KMS-11 (cell line): ENCODE data around the gene SLC25A28.
A peak's percentile ranks its signal among the peaks of the same experiment; 100 is the strongest.

Source experiments
- H2AFZ ChIP-seq: fragments of 200-600 bp; sonication (generic); 2 replicates; pipeline ENCODE4 v1.6.1; 2016; ENCODE audit warnings: antibody characterized with exemption, mixed run types, low read depth
- H3K27ac ChIP-seq: fragments of 200-600 bp; sonication (generic); 2 replicates; pipeline ENCODE4 v1.6.1; 2016; ENCODE audit warnings: mild to moderate bottlenecking, mixed run types
- H3K27me3 ChIP-seq: fragments of 200-600 bp; sonication (generic); 2 replicates; pipeline ENCODE4 v1.6.1; 2017; ENCODE audit warnings: mild to moderate bottlenecking, low read depth, mixed run types, moderate library complexity; ENCODE audit not compliant: insufficient read depth
- H3K36me3 ChIP-seq: fragments of 200-600 bp; sonication (generic); 2 replicates; pipeline ENCODE4 v1.6.1; 2017; ENCODE audit warnings: mild to moderate bottlenecking, mixed run types; ENCODE audit not compliant: insufficient read depth
- H3K4me1 ChIP-seq: fragments of 200-600 bp; sonication (generic); 2 replicates; pipeline ENCODE4 v1.6.1; 2016; ENCODE audit warnings: mild to moderate bottlenecking, low read depth, mixed run types; ENCODE audit not compliant: poor library complexity, severe bottlenecking
- H3K4me2 ChIP-seq: fragments of 200-600 bp; sonication (generic); 2 replicates; pipeline ENCODE4 v1.7.0; 2016; ENCODE audit warnings: mild to moderate bottlenecking, mixed run types
- H3K4me3 ChIP-seq: fragments of 200-600 bp; sonication (generic); IDR thresholded peaks from 2 replicates; pipeline ENCODE4 v1.6.1; 2017; ENCODE audit warnings: low read depth, low read length, mixed read lengths; ENCODE audit not compliant: insufficient read depth
- H3K79me2 ChIP-seq: fragments of 200-600 bp; sonication (generic); 2 replicates; pipeline ENCODE4 v1.6.1; 2016; ENCODE audit warnings: low read depth, mixed run types; ENCODE audit not compliant: insufficient read depth
- H3K9ac ChIP-seq: fragments of 200-600 bp; sonication (generic); 2 replicates; pipeline ENCODE4 v1.6.1; 2016; ENCODE audit warnings: mild to moderate bottlenecking, mixed run types
- H4K20me1 ChIP-seq: fragments of 200-600 bp; sonication (generic); 2 replicates; pipeline ENCODE4 v1.6.1; 2016; ENCODE audit warnings: mild to moderate bottlenecking, mixed run types; ENCODE audit not compliant: insufficient read depth
- TF ChIP-seq, protein P1 (sequence below): fragments of 200-600 bp; sonication (generic); conservative IDR thresholded peaks from 2 replicates; pipeline ENCODE4 v1.6.1; 2017; ENCODE audit warnings: low read depth, mild to moderate bottlenecking, antibody characterized with exemption, low read length, moderate library complexity, mixed read lengths

SLC25A28 gene, protein sequence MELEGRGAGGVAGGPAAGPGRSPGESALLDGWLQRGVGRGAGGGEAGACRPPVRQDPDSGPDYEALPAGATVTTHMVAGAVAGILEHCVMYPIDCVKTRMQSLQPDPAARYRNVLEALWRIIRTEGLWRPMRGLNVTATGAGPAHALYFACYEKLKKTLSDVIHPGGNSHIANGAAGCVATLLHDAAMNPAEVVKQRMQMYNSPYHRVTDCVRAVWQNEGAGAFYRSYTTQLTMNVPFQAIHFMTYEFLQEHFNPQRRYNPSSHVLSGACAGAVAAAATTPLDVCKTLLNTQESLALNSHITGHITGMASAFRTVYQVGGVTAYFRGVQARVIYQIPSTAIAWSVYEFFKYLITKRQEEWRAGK

GRCh38 chr10:99619851-99620710 is at the start of gene SLC25A28:
TSS of gene SLC25A28 (minus strand) at chr10:99620439. CDS start at chr10:99620335, 104 bp downstream.
- H3K27ac ChIP-seq, result peak within 1 kb of the TSS; percentile 98
- H3K36me3 ChIP-seq, result no peaks in the 10 kb centered on the region
- H3K27me3 ChIP-seq, result no peaks in the 10 kb centered on the region
- peak within 1 kb of the TSS; percentile 90 for H3K4me2 ChIP-seq
- peaks cover 31% of the 10 kb centered on the region for H3K4me1 ChIP-seq
- peak within 1 kb of the TSS; percentile 88 for H2AFZ ChIP-seq
- peak within 1 kb of the TSS; percentile 97 for H3K9ac ChIP-seq
- no peaks in the 10 kb centered on the region for H4K20me1 ChIP-seq
- peaks cover 41% of the 10 kb centered on the region; the same call in 1 of the 2 replicates for H3K79me2 ChIP-seq
- no peak within 1 kb of the TSS for H3K4me3 ChIP-seq
- TF ChIP-seq, protein P1, sequence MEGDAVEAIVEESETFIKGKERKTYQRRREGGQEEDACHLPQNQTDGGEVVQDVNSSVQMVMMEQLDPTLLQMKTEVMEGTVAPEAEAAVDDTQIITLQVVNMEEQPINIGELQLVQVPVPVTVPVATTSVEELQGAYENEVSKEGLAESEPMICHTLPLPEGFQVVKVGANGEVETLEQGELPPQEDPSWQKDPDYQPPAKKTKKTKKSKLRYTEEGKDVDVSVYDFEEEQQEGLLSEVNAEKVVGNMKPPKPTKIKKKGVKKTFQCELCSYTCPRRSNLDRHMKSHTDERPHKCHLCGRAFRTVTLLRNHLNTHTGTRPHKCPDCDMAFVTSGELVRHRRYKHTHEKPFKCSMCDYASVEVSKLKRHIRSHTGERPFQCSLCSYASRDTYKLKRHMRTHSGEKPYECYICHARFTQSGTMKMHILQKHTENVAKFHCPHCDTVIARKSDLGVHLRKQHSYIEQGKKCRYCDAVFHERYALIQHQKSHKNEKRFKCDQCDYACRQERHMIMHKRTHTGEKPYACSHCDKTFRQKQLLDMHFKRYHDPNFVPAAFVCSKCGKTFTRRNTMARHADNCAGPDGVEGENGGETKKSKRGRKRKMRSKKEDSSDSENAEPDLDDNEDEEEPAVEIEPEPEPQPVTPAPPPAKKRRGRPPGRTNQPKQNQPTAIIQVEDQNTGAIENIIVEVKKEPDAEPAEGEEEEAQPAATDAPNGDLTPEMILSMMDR, result no peak

GRCh38 chr10:99667108-99667751 is 47.0 kb upstream of the SLC25A28 start:
- Histone ChIP-seq H4K20me1 (no peaks in the 10 kb centered on the region), H3K27me3 (no peaks in the 10 kb centered on the region), H3K79me2 (no peaks in the 10 kb centered on the region), H3K4me3 (no peak overlapping the region), H3K36me3 (no peaks in the 10 kb centered on the region), H3K4me1 (no peaks in the 10 kb centered on the region), H3K27ac (no peak overlapping the region), H2AFZ (no peak overlapping the region), H3K4me2 (no peak overlapping the region), H3K9ac (no peak overlapping the region)
- TF ChIP-seq, protein P1, result no peak

GRCh38 chr10:99665304-99665703 is 45.1 kb upstream of the SLC25A28 start:
- no peaks in the 10 kb centered on the region for H3K27me3 ChIP-seq
- no peaks in the 10 kb centered on the region for H3K36me3 ChIP-seq
- TF ChIP-seq, protein P1, result no peak
- peaks cover 2% of the 10 kb centered on the region for H3K4me1 ChIP-seq
- no peak overlapping the region for H3K4me3 ChIP-seq
- no peak overlapping the region for H2AFZ ChIP-seq
- H3K9ac ChIP-seq, result no peak overlapping the region
- H4K20me1 ChIP-seq, result no peaks in the 10 kb centered on the region
- H3K27ac ChIP-seq, result no peak overlapping the region
- no peak overlapping the region for H3K4me2 ChIP-seq
- H3K79me2 ChIP-seq, result no peaks in the 10 kb centered on the region

DNA sequence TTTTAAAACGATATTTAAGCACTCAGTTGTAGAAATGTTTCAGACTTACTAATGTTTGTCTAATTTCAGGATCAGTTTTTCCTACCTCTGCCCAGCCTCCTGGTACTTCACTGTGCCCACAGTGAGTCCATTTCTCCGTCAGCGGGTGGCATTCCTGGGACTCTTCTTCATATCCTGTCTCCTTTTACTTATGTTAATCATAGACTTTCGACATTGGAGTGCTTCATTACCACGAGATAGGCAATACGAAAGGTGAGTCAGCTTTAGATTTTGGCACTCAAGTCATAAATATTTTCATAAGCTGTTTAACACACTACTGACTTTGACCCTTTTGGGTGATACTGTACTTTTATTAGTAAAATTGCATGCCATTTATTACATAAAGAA is 41.1 kb upstream of the SLC25A28 start:
- no peak overlapping the region for H2AFZ ChIP-seq
- H3K79me2 ChIP-seq, result no peaks in the 10 kb centered on the region
- H3K36me3 ChIP-seq, result no peaks in the 10 kb centered on the region
- no peak overlapping the region for H3K9ac ChIP-seq
- no peak overlapping the region for H3K4me2 ChIP-seq
- no peak overlapping the region for H3K27ac ChIP-seq
- TF ChIP-seq, protein P1, result no peak
- H3K4me3 ChIP-seq, result no peak overlapping the region
- H3K27me3 ChIP-seq, result no peaks in the 10 kb centered on the region
- H3K4me1 ChIP-seq, result peaks cover 6% of the 10 kb centered on the region
- no peaks in the 10 kb centered on the region for H4K20me1 ChIP-seq
